ENCODE measurements around the gene ONECUT3. TPM values are rescaled to one million over a fixed set of nuclear protein-coding genes. Genes with fewer than 3 reads are reported as not detected.

The ONECUT3 gene
- polyA plus RNA-seq, 1 of the 3 experiments (the other 2 are of a cell fraction) = not detected

GRCh38 chr19:1750343-1751021 lies 2.8 kb upstream of the ONECUT3 start:
- H3K4me3 ChIP-seq (ENCODE audit: low read depth in 2 of 2, low read length in 1 of 2) = no peak overlapping the region
- POLR2A ChIA-PET = no interaction called here
- WGBS (ENCODE audit: low lambda C conversion rate) = 0% methylated on average over 11 of the region's 14 CpGs
- no peak overlapping the region for H3K9ac ChIP-seq
- peaks cover 77% of the 10 kb centered on the region for H3K27me3 ChIP-seq (ENCODE audit: insufficient read depth)
- no peaks in the 10 kb centered on the region for H3K9me2 ChIP-seq
- H3K79me2 ChIP-seq (ENCODE audit: insufficient read depth) = no peaks in the 10 kb centered on the region
- CTCF ChIA-PET = interaction anchor here (1.0 to 2.9 kb wide), 9 partner anchors 14 to 103 kb away, joined by 3 to 10 read pairs (median 7); no protein-coding TSS in a partner anchor
- no peak overlapping the region for H3K4me2 ChIP-seq
- DNase-seq = no peak
- TF ChIP-seq MAX (IDR thresholded peaks at IDR 0.05; ENCODE audit: low read depth) = no peak
- no peak for TF ChIP-seq NFIC (IDR thresholded peaks at IDR 0.05; ENCODE audit: borderline replicate concordance)
- no peak for TF ChIP-seq MXI1 (IDR thresholded peaks at IDR 0.05; ENCODE audit: low read depth, low read length)
- no peak for TF ChIP-seq RCOR1 (IDR thresholded peaks at IDR 0.05; ENCODE audit: low read length)
- no peaks in the 10 kb centered on the region for H3K9me3 ChIP-seq
- no peaks in the 10 kb centered on the region for H3K36me3 ChIP-seq (replicated peaks in 1 of 2; ENCODE audit: control insufficient read depth in 1 of 2, insufficient read depth in 2 of 2, low read length in 1 of 2)
- H3F3A ChIP-seq (replicated peaks; ENCODE audit: insufficient read depth) = peaks cover 8% of the 10 kb centered on the region
- H4K20me1 ChIP-seq (ENCODE audit: insufficient read depth) = peaks cover 47% of the 10 kb centered on the region; the same call in 1 of the 2 replicates
- H3K27ac ChIP-seq (ENCODE audit: low read depth in 2 of 2, low read length in 1 of 2) = no peak overlapping the region
- no peaks in the 10 kb centered on the region for H3K4me1 ChIP-seq (ENCODE audit: control insufficient read depth in 1 of 2, insufficient read depth in 2 of 2, low read depth in 1 of 2, low read length in 1 of 2)
- H2AFZ ChIP-seq (ENCODE audit: low read depth) = no peak overlapping the region

- no peak overlapping the region for H3K4me3 ChIP-seq (ENCODE audit: low read depth in 2 of 2, low read length in 1 of 2)
- no peaks in the 10 kb centered on the region for H3K4me1 ChIP-seq (ENCODE audit: control insufficient read depth in 1 of 2, insufficient read depth in 2 of 2, low read depth in 1 of 2, low read length in 1 of 2)
- H3F3A ChIP-seq (replicated peaks; ENCODE audit: insufficient read depth) = peaks cover 6% of the 10 kb centered on the region
- DNase-seq = no peak
- TF ChIP-seq, protein P1, sequence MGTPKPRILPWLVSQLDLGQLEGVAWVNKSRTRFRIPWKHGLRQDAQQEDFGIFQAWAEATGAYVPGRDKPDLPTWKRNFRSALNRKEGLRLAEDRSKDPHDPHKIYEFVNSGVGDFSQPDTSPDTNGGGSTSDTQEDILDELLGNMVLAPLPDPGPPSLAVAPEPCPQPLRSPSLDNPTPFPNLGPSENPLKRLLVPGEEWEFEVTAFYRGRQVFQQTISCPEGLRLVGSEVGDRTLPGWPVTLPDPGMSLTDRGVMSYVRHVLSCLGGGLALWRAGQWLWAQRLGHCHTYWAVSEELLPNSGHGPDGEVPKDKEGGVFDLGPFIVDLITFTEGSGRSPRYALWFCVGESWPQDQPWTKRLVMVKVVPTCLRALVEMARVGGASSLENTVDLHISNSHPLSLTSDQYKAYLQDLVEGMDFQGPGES (IDR thresholded peaks at IDR 0.05; ENCODE audit: low read depth, low read length) = no peak
- TF ChIP-seq POLR2AphosphoS5 (IDR thresholded peaks at IDR 0.05; ENCODE audit: low read depth, low read length) = no peak
- TF ChIP-seq, protein P2, sequence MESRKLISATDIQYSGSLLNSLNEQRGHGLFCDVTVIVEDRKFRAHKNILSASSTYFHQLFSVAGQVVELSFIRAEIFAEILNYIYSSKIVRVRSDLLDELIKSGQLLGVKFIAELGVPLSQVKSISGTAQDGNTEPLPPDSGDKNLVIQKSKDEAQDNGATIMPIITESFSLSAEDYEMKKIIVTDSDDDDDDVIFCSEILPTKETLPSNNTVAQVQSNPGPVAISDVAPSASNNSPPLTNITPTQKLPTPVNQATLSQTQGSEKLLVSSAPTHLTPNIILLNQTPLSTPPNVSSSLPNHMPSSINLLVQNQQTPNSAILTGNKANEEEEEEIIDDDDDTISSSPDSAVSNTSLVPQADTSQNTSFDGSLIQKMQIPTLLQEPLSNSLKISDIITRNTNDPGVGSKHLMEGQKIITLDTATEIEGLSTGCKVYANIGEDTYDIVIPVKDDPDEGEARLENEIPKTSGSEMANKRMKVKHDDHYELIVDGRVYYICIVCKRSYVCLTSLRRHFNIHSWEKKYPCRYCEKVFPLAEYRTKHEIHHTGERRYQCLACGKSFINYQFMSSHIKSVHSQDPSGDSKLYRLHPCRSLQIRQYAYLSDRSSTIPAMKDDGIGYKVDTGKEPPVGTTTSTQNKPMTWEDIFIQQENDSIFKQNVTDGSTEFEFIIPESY (IDR thresholded peaks at IDR 0.05; ENCODE audit: borderline replicate concordance, low read depth) = no peak
- TF ChIP-seq EZH2phosphoT487 (IDR thresholded peaks at IDR 0.05; ENCODE audit: borderline replicate concordance, low read depth) = no peak
- no peak for TF ChIP-seq TAF1 (IDR thresholded peaks at IDR 0.05; ENCODE audit: borderline replicate concordance, low read depth, low read length)
- TF ChIP-seq ELF1 (IDR thresholded peaks at IDR 0.05) = no peak
- no peak for TF ChIP-seq NRF1 (IDR thresholded peaks at IDR 0.05; ENCODE audit: low read depth, low read length)
- TF ChIP-seq FOXM1 (IDR thresholded peaks at IDR 0.05; ENCODE audit: low read depth) = no peak
- no peak for TF ChIP-seq RCOR1 (IDR thresholded peaks at IDR 0.05; ENCODE audit: low read length)
- TF ChIP-seq, protein P3, sequence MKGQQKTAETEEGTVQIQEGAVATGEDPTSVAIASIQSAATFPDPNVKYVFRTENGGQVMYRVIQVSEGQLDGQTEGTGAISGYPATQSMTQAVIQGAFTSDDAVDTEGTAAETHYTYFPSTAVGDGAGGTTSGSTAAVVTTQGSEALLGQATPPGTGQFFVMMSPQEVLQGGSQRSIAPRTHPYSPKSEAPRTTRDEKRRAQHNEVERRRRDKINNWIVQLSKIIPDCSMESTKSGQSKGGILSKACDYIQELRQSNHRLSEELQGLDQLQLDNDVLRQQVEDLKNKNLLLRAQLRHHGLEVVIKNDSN (IDR thresholded peaks at IDR 0.05; ENCODE audit: borderline replicate concordance, low read depth) = no peak
- TF ChIP-seq JUND (IDR thresholded peaks at IDR 0.05) = no peak
- no peak for TF ChIP-seq NFIC (IDR thresholded peaks at IDR 0.05; ENCODE audit: borderline replicate concordance)
- TF ChIP-seq YY1 (IDR thresholded peaks at IDR 0.05; ENCODE audit: low read depth) = no peak
- no peak for TF ChIP-seq REST (IDR thresholded peaks at IDR 0.05; ENCODE audit: low read depth, low read length)
- no peak for TF ChIP-seq MXI1 (IDR thresholded peaks at IDR 0.05; ENCODE audit: low read depth, low read length)
- no peaks in the 10 kb centered on the region for H3K9me3 ChIP-seq
- H3K9ac ChIP-seq = no peak overlapping the region
- H3K9me2 ChIP-seq = no peaks in the 10 kb centered on the region
- H3K4me2 ChIP-seq = no peak overlapping the region
- H3K27me3 ChIP-seq (ENCODE audit: insufficient read depth) = peaks cover 83% of the 10 kb centered on the region
- no peak overlapping the region for H2AFZ ChIP-seq (ENCODE audit: low read depth)
- peaks cover 53% of the 10 kb centered on the region for H4K20me1 ChIP-seq (ENCODE audit: insufficient read depth)
- ChIA-PET CTCF (interaction anchor here (0.9 to 2.9 kb wide), 11 partner anchors 13 to 102 kb away, joined by 3 to 10 read pairs (median 4); no protein-coding TSS in a partner anchor), POLR2A (no interaction called here)
- H3K36me3 ChIP-seq (replicated peaks in 1 of 2; ENCODE audit: control insufficient read depth in 1 of 2, insufficient read depth in 2 of 2, low read length in 1 of 2) = no peaks in the 10 kb centered on the region
- H3K27ac ChIP-seq (ENCODE audit: low read depth in 2 of 2, low read length in 1 of 2) = no peak overlapping the region
- no peaks in the 10 kb centered on the region for H3K79me2 ChIP-seq (ENCODE audit: insufficient read depth)
- WGBS (ENCODE audit: low lambda C conversion rate) = 3% methylated on average over 16 of the region's 16 CpGs
Observed at GRCh38 chr19:1751367-1752008, 1.8 kb upstream of the ONECUT3 start.
